Progenitor cell of endocrine pancreas (in vitro differentiated cells): Measurements from ENCODE around the gene ZNF212. TPM values are rescaled to one million over a fixed set of nuclear protein-coding genes. Genes with fewer than 3 reads are reported as not detected.

Experiments used
- DNase-seq: peaks from one replicate; pipeline ENCODE4 v3.0.0; 2021; ENCODE audit warnings: low spot score; ENCODE audit not compliant: unreplicated experiment
- H3K27ac Mint-ChIP-seq: 2 replicates; pipeline ENCODE4 v1.8.0; 2021; ENCODE audit warnings: mild to moderate bottlenecking, moderate library complexity, mixed read lengths
- H3K27me3 Mint-ChIP-seq: 2 replicates; pipeline ENCODE4 v1.8.0; 2021; ENCODE audit warnings: mixed read lengths
- H3K36me3 Mint-ChIP-seq: 2 replicates; pipeline ENCODE4 v1.8.0; 2022; ENCODE audit warnings: mixed read lengths; ENCODE audit not compliant: insufficient read depth
- H3K4me1 Mint-ChIP-seq: 2 replicates; pipeline ENCODE4 v1.8.0; 2021; ENCODE audit warnings: low read depth, mixed read lengths
- H3K4me3 Mint-ChIP-seq: 2 replicates; pipeline ENCODE4 v1.8.0; 2021; ENCODE audit warnings: low read depth, mild to moderate bottlenecking, moderate library complexity, mixed read lengths
- H3K9me3 Mint-ChIP-seq: 2 replicates; pipeline ENCODE4 v1.8.0; 2021; ENCODE audit warnings: low read depth, mixed read lengths
- total RNA-seq: library from RNA; stranded (reverse); gene quantifications from 2 replicates; pipeline ENCODE4 v1.2.1, GENCODE V29; 2021
- TF ChIP-seq, protein P1 (sequence below): fragments of 200-600 bp; sonication (generic); IDR thresholded peaks from one replicate; pipeline ENCODE4 v1.5.0; 2021; ENCODE audit warnings: antibody characterized with exemption, mild to moderate bottlenecking; ENCODE audit not compliant: unreplicated experiment

ZNF212 gene
- total RNA-seq, 1 donor from 2014 or later: 19.4 TPM

DNA sequence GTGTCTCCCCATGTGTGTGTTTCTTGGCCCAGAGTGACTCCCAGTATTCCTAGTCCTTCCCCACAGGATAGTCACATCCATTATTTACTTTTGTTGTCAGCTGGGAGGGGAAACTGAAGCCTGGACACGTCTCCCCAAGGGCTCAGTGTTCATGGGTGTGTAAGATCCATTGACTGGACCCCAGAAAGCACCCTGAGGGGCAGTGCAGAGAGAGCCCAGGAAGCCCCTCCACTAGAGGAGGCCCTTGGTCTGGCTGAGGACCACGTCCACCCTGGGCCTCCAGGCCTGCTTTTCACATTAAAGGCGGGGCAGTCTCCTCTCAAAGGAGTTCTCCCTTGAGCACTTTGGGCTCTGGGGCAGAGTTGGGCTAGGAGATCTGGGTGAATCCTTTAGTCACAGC is 43.9 kb downstream of the ZNF212 start:
- TF ChIP-seq, protein P1, sequence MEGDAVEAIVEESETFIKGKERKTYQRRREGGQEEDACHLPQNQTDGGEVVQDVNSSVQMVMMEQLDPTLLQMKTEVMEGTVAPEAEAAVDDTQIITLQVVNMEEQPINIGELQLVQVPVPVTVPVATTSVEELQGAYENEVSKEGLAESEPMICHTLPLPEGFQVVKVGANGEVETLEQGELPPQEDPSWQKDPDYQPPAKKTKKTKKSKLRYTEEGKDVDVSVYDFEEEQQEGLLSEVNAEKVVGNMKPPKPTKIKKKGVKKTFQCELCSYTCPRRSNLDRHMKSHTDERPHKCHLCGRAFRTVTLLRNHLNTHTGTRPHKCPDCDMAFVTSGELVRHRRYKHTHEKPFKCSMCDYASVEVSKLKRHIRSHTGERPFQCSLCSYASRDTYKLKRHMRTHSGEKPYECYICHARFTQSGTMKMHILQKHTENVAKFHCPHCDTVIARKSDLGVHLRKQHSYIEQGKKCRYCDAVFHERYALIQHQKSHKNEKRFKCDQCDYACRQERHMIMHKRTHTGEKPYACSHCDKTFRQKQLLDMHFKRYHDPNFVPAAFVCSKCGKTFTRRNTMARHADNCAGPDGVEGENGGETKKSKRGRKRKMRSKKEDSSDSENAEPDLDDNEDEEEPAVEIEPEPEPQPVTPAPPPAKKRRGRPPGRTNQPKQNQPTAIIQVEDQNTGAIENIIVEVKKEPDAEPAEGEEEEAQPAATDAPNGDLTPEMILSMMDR: no peak
- peaks cover 11% of the 10 kb centered on the region for H3K36me3 Mint-ChIP-seq
- H3K4me1 Mint-ChIP-seq: peaks cover 1% of the 10 kb centered on the region

DNA sequence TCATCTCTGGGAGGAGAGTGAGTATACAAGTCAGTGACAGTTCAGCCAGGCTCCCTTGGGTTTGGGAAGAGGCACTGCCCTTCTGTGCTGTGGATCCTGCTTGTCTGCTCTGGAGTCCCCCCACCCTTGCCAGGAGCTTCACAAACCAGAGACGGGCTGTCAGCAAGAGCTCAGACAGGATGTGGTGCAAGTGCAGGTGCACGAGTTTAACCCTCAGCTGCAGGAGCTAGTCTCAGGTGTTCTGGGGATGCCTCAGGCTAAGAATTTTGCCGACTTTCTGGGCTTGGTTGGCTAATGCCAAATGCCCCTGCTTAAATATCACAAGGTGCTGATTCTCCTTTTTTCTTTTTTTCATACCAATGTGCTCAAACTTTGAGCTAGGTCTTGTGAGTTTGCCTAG is 44.9 kb downstream of the ZNF212 start:
- DNase-seq: no peak

More for the DNA sequence above, 43.9 kb downstream of the ZNF212 start:
- Mint-ChIP-seq H3K9me3 (no peaks in the 10 kb centered on the region), H3K27me3 (peaks cover 9% of the 10 kb centered on the region), H3K27ac (no peak overlapping the region), H3K4me3 (no peak overlapping the region)
- DNase-seq: no peak

DNA sequence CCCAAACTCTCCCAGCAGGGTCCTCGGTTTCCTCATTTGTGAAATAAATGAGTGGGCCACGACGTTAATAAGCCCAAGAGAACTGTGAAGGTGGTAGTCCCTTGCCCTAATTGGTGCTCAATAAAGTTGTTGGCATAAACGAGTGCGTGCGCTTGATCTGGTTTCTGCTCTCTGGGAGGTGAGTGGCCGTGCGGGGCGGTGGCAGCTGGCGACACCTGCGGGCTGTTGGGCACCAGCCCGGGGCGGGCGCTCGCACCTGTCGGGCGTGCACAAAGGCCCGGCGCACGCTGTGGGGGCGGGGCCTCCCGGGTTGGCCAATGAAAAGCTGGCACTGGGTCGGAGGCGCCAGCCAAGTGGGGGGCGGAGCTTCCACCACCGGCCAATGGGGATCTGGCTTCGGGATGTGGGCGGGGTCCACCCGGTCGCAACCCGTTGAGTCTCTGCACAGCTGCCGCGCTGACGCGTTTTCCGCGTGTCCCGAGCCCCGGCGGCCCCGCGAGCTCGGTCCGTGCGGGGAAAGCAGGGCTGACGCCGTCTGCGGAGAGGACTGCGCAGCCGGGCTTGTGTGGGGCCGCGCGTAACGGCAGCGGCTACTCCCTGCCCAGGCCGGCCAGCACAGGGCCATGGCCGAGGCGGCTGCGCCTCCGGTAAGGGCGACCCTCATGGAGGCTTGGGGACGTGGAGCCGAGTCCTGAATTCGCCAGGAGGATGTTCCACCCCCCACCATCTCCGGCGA is 45.6 kb downstream of the ZNF212 start:
- peak overlapping the region; percentile 69 for H3K27ac Mint-ChIP-seq
- H3K4me3 Mint-ChIP-seq: peak overlapping the region; percentile 87
- DNase-seq: peak; percentile 97

More for the DNA sequence above, 44.9 kb downstream of the ZNF212 start:
- H3K4me1 Mint-ChIP-seq: peaks cover 1% of the 10 kb centered on the region
- no peaks in the 10 kb centered on the region for H3K9me3 Mint-ChIP-seq
- H3K27me3 Mint-ChIP-seq: peaks cover 9% of the 10 kb centered on the region
- TF ChIP-seq, protein P1: no peak
- H3K36me3 Mint-ChIP-seq: peaks cover 6% of the 10 kb centered on the region
- H3K4me3 Mint-ChIP-seq: peak overlapping the region; percentile 87
- H3K27ac Mint-ChIP-seq: peak overlapping the region; percentile 69

DNA sequence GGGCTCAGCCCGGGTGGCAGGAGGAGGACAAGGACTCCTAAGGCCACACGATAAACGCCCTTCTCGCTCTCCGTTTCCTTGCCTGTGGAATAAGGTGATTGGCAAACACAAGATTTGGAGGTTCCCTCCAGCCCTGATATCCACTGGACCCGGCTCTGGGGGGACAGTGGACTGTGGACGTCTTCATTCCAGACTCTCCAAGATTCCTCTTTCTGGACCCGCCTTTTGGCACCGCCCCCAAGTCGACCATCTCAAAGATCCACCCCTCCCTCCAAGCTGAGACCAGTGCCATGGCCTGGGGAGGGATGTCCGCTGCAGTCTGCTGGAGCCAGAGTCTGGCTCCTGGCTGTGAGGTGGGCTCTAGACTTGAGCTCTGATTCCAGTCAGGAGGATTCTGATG is 46.2 kb downstream of the ZNF212 start:
- no peak for DNase-seq
- H3K27me3 Mint-ChIP-seq: peaks cover 9% of the 10 kb centered on the region
- peaks cover 1% of the 10 kb centered on the region for H3K4me1 Mint-ChIP-seq
- TF ChIP-seq, protein P1: no peak
- peak overlapping the region; percentile 71 for H3K27ac Mint-ChIP-seq
- H3K4me3 Mint-ChIP-seq: peak overlapping the region; percentile 87
- peaks cover 5% of the 10 kb centered on the region for H3K36me3 Mint-ChIP-seq
- H3K9me3 Mint-ChIP-seq: no peaks in the 10 kb centered on the region

More for the DNA sequence above, 45.6 kb downstream of the ZNF212 start:
- H3K9me3 Mint-ChIP-seq: no peaks in the 10 kb centered on the region
- H3K27me3 Mint-ChIP-seq: peaks cover 9% of the 10 kb centered on the region
- H3K4me1 Mint-ChIP-seq: peaks cover 1% of the 10 kb centered on the region
- TF ChIP-seq, protein P1: peak; percentile 26
- H3K36me3 Mint-ChIP-seq: peaks cover 5% of the 10 kb centered on the region

DNA sequence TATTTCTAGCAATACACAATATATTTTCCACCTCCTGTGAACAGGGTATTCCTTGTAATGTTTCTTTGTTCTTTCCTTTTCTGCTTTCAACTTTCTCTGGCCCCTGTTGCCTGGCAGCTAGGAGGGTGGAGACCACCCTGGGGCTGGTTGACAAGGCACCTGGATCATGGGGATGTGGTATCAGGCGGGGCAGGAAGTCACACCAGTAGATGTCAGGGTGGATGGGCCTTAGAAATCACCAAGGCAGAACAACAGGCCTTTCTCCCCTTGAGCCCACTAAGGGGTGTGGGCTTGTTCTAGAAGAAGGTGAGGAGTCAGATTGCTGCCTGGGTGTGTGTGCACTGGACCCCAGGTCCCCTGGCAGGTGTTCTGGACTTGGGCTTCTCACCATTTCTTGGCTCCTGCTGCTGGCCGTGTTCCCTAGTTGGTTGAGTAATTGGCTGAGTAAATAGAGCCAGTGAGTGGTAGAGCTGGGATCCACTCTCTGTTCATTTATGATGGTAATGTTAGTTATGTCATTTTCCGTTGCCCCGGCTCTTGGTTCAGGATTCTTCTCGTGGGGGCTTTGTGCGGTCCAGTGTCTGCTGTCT is 47.5 kb downstream of the ZNF212 start:
- TF ChIP-seq, protein P1: no peak
- no peak for DNase-seq
- no peaks in the 10 kb centered on the region for H3K9me3 Mint-ChIP-seq
- peaks cover 5% of the 10 kb centered on the region for H3K36me3 Mint-ChIP-seq
- peaks cover 9% of the 10 kb centered on the region for H3K27me3 Mint-ChIP-seq
- H3K4me1 Mint-ChIP-seq: peaks cover 1% of the 10 kb centered on the region
- H3K27ac Mint-ChIP-seq: no peak overlapping the region
- no peak overlapping the region for H3K4me3 Mint-ChIP-seq
